ENCODE results near the gene RAB27B. TPM values are rescaled to one million over a fixed set of nuclear protein-coding genes. Genes with fewer than 3 reads are reported as not detected.

Gene RAB27B
- total and polyA plus RNA-seq, 10 of the 15 experiments (the other 5 are each of a cell fraction or from before 2014, with no cell fraction given), result under 0.01 to 0.03 TPM; not detected in 8

GRCh38 chr18:54883816-54884604 lies 55.7 kb downstream of the RAB27B start:
- DNase-seq (ENCODE audit: low read depth, low spot score) (no peak), FAIRE-seq (no peak), ATAC-seq (no peak)
- 38% methylated on average over 6 of the region's 6 CpGs for whole genome bisulfite sequencing (ENCODE audit: insufficient coverage, insufficient replicate concordance, low lambda C conversion rate, missing lambda C conversion rate)
- ChIA-PET CTCF (interaction anchor here (0.8 kb wide), 1 partner anchor 17 kb away, joined by 3 read pairs; no protein-coding TSS in a partner anchor), POLR2A (no interaction called here), RAD21 (ENCODE audit: unreplicated experiment) (no interaction called here), SMC1A (ENCODE audit: uncharacterized antibody, unreplicated experiment) (no interaction called here)
- Histone ChIP-seq H3K4me3 (no peak overlapping the region), H3K27me3 (replicated peaks in 1 of 2; ENCODE audit: control insufficient read depth in 2 of 2, insufficient read depth in 2 of 2, low read length in 1 of 2) (no peaks in the 10 kb centered on the region), H3K4me2 (ENCODE audit: control insufficient read depth, insufficient read depth) (no peak overlapping the region), H2AFZ (ENCODE audit: control insufficient read depth, low read depth, low read length) (no peak overlapping the region), H3K9ac (ENCODE audit: control insufficient read depth, insufficient read depth, low read length) (no peak overlapping the region), H3K79me2 (ENCODE audit: control insufficient read depth, insufficient read depth, low read length) (no peaks in the 10 kb centered on the region), H3K27ac (ENCODE audit: control insufficient read depth, insufficient read depth) (no peak overlapping the region), H3K9me3 (replicated peaks; ENCODE audit: control insufficient read depth, insufficient read depth, low read length) (no peaks in the 10 kb centered on the region), H3K36me3 (ENCODE audit: control insufficient read depth in 2 of 2, insufficient read depth in 2 of 2, low read length in 1 of 2) (no peaks in the 10 kb centered on the region), H3K4me1 (ENCODE audit: control insufficient read depth, insufficient read depth, low read length) (no peaks in the 10 kb centered on the region), H4K20me1 (ENCODE audit: control insufficient read depth, insufficient read depth) (no peaks in the 10 kb centered on the region)
- no TSS peak for BruUV-seq (replicated peaks)
- intact Hi-C loops (cut with micrococcal nuclease; ENCODE audit: unreplicated experiment), result no loop called here
- in situ Hi-C loops (cut with MboI), result no loop called here
- TF ChIP-seq TCF7 (IDR thresholded peaks at IDR 0.05; ENCODE audit: borderline replicate concordance) (no peak), MEF2A (IDR thresholded peaks at IDR 0.05; ENCODE audit: insufficient read depth, low read depth, low read length) (no peak), HDAC2 (IDR thresholded peaks at IDR 0.05) (no peak), USF1 (IDR thresholded peaks at IDR 0.05; ENCODE audit: borderline replicate concordance, extremely low read length, insufficient read depth, low read depth, low read length) (no peak), RFX5 (IDR thresholded peaks at IDR 0.05; ENCODE audit: low read depth, low read length) (no peak), SREBF2 (IDR thresholded peaks at IDR 0.05; ENCODE audit: low read length) (no peak), IRF4 (IDR thresholded peaks at IDR 0.05; ENCODE audit: low read depth, low read length) (no peak), SREBF1 (IDR thresholded peaks at IDR 0.05; ENCODE audit: low read length) (no peak), KDM1A (IDR thresholded peaks at IDR 0.05; ENCODE audit: borderline replicate concordance) (no peak), ATF7 (IDR thresholded peaks at IDR 0.05; ENCODE audit: low read depth) (no peak), ZBTB4 (CRISPR knock-in tag; IDR thresholded peaks at IDR 0.05) (no peak), NR2F1 (conservative IDR thresholded peaks at IDR 0.05) (no peak), CBX5 (IDR thresholded peaks at IDR 0.05; ENCODE audit: low read depth) (no peak), CTCF (IDR thresholded peaks at IDR 0.05 in 2 of 3, conservative IDR thresholded peaks at IDR 0.05 in 1 of 3; ENCODE audit: control insufficient read depth in 2 of 3, extremely low read depth in 1 of 3, insufficient read depth in 1 of 3, low read depth in 3 of 3, low read length in 3 of 3) (no peak), RB1 (IDR thresholded peaks at IDR 0.05; ENCODE audit: borderline replicate concordance) (no peak), E2F8 (IDR thresholded peaks at IDR 0.05; ENCODE audit: low read depth, partially characterized antibody) (no peak)
